ENCODE results near the gene INPP5J.

The INPP5J gene

GRCh38 chr22:31184015-31184414, 61.2 kb downstream of the INPP5J start:
- in situ Hi-C loops (cut with HindIII; ENCODE audit: low sequenced_read_pairs) = loop anchor here (25.0 kb wide), 1 partner anchor 103 kb away; the partner anchor contains the start of gene PIK3IP1
